ENCODE data around the gene ATXN1. TPM values are rescaled to one million over a fixed set of nuclear protein-coding genes. Genes with fewer than 3 reads are reported as not detected.
"Not testable (repeated sequence)": the region's sequence is repeated elsewhere in the genome, so short reads cannot be mapped to it uniquely, and the experiment has no call there.

The ATXN1 gene
- total RNA-seq, 4 donors from 2014 or later, result 38.7 to 78.3 (median 62.6) TPM

GRCh38 chr6:16712255-16712930 lies 48.9 kb downstream of the ATXN1 start:
- TF ChIP-seq EP300 (IDR thresholded peaks at IDR 0.05), result no peak
- TF ChIP-seq, protein P1, sequence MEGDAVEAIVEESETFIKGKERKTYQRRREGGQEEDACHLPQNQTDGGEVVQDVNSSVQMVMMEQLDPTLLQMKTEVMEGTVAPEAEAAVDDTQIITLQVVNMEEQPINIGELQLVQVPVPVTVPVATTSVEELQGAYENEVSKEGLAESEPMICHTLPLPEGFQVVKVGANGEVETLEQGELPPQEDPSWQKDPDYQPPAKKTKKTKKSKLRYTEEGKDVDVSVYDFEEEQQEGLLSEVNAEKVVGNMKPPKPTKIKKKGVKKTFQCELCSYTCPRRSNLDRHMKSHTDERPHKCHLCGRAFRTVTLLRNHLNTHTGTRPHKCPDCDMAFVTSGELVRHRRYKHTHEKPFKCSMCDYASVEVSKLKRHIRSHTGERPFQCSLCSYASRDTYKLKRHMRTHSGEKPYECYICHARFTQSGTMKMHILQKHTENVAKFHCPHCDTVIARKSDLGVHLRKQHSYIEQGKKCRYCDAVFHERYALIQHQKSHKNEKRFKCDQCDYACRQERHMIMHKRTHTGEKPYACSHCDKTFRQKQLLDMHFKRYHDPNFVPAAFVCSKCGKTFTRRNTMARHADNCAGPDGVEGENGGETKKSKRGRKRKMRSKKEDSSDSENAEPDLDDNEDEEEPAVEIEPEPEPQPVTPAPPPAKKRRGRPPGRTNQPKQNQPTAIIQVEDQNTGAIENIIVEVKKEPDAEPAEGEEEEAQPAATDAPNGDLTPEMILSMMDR (IDR thresholded peaks at IDR 0.05), result no peak
- TF ChIP-seq POLR2A (IDR thresholded peaks at IDR 0.05), result no peak
- no peak for TF ChIP-seq POLR2AphosphoS5 (IDR thresholded peaks at IDR 0.05)
- Histone ChIP-seq H3K27me3 (no peaks in the 10 kb centered on the region), H3K4me1 (peaks cover 8 to 32% (median 10%) of the 10 kb centered on the region in 3 donors), H3K36me3 (no peaks in the 10 kb centered on the region), H3K9me3 (no peaks in the 10 kb centered on the region), H3K4me3 (no peak overlapping the region), H3K27ac (peak overlapping the region; percentile 54 to 74 (median 64))
- WGBS, 2 donors (ENCODE audit: low coverage in 1 of 2), result 37 to 56% methylated on average over 10 to 12 of the region's 12 CpGs
- no peak for ATAC-seq

DNA sequence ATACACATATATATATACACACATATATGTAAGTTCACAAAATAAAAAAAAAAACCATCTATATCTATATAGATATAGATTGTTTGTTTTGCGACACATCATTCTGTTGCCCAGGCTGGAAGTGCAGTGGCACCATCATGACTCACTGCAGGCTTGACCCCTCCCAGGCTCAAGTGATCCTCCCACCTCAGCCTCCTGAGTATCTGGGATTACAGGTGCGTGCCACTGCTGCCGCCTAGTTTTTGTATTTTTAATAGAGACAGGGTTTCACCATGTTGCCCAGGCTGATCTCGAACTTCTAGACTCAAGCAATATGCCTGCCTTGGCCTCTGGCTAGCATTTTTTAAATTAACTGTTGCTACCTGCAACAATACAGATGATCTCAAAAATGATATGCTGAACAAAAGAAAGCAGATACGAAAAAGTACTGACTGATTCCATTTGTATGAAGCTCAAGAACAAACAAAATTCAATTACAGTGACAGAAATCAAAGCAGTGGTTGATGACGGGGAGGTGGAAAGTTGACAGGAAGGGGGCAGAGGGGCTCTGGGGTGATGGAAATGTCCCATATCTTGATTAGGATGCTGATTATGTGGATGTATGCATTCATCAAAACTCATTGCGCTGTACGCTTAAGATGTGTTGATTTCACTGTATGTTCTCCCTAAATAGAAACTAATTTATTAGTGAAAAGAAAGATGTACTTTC lies 49.6 kb downstream of the ATXN1 start:
- Histone ChIP-seq H3K4me3 (no peak overlapping the region), H3K4me1 (peaks cover 8 to 31% (median 10%) of the 10 kb centered on the region in 3 donors), H3K27me3 (no peaks in the 10 kb centered on the region), H3K9me3 (no peaks in the 10 kb centered on the region), H3K27ac (peak overlapping the region in 2 of 4 donors; percentile 54 to 69), H3K36me3 (no peaks in the 10 kb centered on the region)
- TF ChIP-seq EP300 (IDR thresholded peaks at IDR 0.05) (no peak), POLR2A (IDR thresholded peaks at IDR 0.05) (no peak), POLR2AphosphoS5 (IDR thresholded peaks at IDR 0.05) (no peak)
- TF ChIP-seq, protein P1 (IDR thresholded peaks at IDR 0.05), result no peak
- WGBS, 2 donors (ENCODE audit: low coverage in 1 of 2), result 90 to 93% methylated on average over 5 to 8 of the region's 8 CpGs
- no peak for ATAC-seq

DNA sequence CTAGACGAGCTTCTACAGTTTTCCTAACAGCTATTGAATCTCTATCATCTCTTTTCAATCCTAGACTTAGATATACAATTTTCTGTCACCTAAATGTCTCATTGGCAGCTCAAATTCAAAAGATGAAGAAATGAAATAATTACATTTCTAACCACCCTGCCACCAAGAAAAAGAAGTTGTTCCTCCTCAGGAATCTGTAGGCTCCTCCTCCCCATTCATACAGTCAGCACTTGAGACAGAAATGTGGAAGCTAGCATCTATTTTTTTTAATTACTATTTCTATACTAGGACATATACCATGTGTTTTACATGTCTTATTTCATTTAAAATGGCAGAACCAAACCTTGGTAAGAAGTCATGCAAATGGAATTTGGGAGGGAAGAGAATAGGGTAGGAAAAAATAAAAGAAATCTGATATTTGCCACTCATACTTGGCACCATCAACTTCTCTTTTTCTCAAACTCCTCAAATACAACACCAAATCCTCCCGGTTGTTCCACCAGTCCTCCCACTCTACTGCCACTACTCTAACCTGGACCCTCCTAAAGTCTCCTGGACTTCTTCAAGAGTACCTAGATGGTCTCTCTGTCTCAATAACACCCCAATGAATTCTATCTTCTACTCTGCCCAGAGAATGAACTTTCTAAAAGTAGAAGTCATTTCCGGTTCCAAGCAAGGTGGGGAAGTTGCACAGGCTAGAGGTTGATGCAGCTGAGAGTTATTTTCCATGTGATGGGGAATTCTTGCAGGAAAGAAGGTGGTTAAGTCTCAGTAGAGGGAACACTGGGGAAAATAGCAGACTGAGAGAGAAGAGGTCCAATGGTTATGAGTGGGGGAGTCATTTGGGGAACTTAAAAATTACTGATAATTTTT lies 54.1 kb downstream of the ATXN1 start:
- no peak overlapping the region for H3K27ac ChIP-seq
- TF ChIP-seq, protein P1 (IDR thresholded peaks at IDR 0.05), result no peak
- TF ChIP-seq EP300 (IDR thresholded peaks at IDR 0.05) (no peak), POLR2A (IDR thresholded peaks at IDR 0.05) (no peak), POLR2AphosphoS5 (IDR thresholded peaks at IDR 0.05) (no peak)
- no peaks in the 10 kb centered on the region for H3K36me3 ChIP-seq
- no peaks in the 10 kb centered on the region for H3K9me3 ChIP-seq
- no peak for ATAC-seq
- WGBS, 2 donors (ENCODE audit: low coverage in 1 of 2), result 80 to 100% methylated on average over 3 of the region's 3 CpGs
- peaks cover 0 to 43% (median 5%) of the 10 kb centered on the region in 3 donors for H3K4me1 ChIP-seq
- H3K27me3 ChIP-seq, result no peaks in the 10 kb centered on the region
- no peak overlapping the region for H3K4me3 ChIP-seq

GRCh38 chr6:16706491-16706890 lies 54.8 kb downstream of the ATXN1 start:
- H3K4me1 ChIP-seq, result peaks cover 0 to 37% (median 5%) of the 10 kb centered on the region in 3 donors
- not testable (repeated sequence) for H3K4me3 ChIP-seq, H3K27ac ChIP-seq, H3K27me3 ChIP-seq, H3K9me3 ChIP-seq, H3K36me3 ChIP-seq, ATAC-seq
- WGBS, 2 donors (ENCODE audit: low coverage in 1 of 2), result 95 to 100% methylated on average over 1 to 6 of the region's 7 CpGs

- Histone ChIP-seq H3K27ac (no peak overlapping the region), H3K9me3 (no peaks in the 10 kb centered on the region), H3K4me1 (peaks cover 0 to 41% (median 5%) of the 10 kb centered on the region in 3 donors), H3K36me3 (no peaks in the 10 kb centered on the region), H3K27me3 (no peaks in the 10 kb centered on the region), H3K4me3 (no peak overlapping the region)
- no peak for ATAC-seq
- TF ChIP-seq, protein P1 (IDR thresholded peaks at IDR 0.05), result no peak
- TF ChIP-seq EP300 (IDR thresholded peaks at IDR 0.05) (no peak), POLR2A (IDR thresholded peaks at IDR 0.05) (no peak), POLR2AphosphoS5 (IDR thresholded peaks at IDR 0.05) (no peak)
- WGBS, 2 donors (ENCODE audit: low coverage in 1 of 2), result 95 to 100% methylated on average over 3 to 4 of the region's 4 CpGs
Observed at GRCh38 chr6:16706029-16706428, 55.2 kb downstream of the ATXN1 start.

Data from gastroesophageal sphincter (tissue), 4 donors.